CD14-positive monocyte (primary cell): ENCODE results near the gene WFIKKN2. TPM values are rescaled to one million over a fixed set of nuclear protein-coding genes. Genes with fewer than 3 reads are reported as not detected.

Experiments used
- DNase-seq, 3 donors: peaks; one replicate each; pipeline ENCODE4 v3.0.0-alpha.2; 2011 to 2022
- H2AFZ ChIP-seq: 2 replicates; pipeline ENCODE4 v1.6.0; 2012; ENCODE audit warnings: mild to moderate bottlenecking, low read depth, low read length, inconsistent platforms; ENCODE audit not compliant: insufficient read depth, poor library complexity, severe bottlenecking
- H3K27ac ChIP-seq, 2 donors: 1 replicate in 1 of 2; 2 replicates in 1 of 2; pipeline ENCODE4 v1.5.1; 2012 to 2013; ENCODE audit warnings: low read length in 2 of 2, control low read depth in 1 of 2, inconsistent platforms in 1 of 2, low read depth in 1 of 2, mild to moderate bottlenecking in 1 of 2
- H3K27me3 ChIP-seq, 2 donors: one replicate each; pipeline versions ENCODE4 v1.6.0 to v1.6.1; 2011 to 2013; ENCODE audit warnings: low read length in 2 of 2; ENCODE audit not compliant: control insufficient read depth in 2 of 2, insufficient read depth in 2 of 2
- H3K36me3 ChIP-seq, 2 donors: replicated peaks in 1 of 2; 1 replicate in 1 of 2; 2 replicates in 1 of 2; pipeline versions ENCODE4 v1.5.1 to v1.6.1; 2012 to 2013; ENCODE audit warnings: low read length in 2 of 2, control low read depth in 1 of 2, inconsistent platforms in 1 of 2, mild to moderate bottlenecking in 1 of 2; ENCODE audit not compliant: insufficient read depth in 2 of 2, control insufficient read depth in 1 of 2
- H3K4me1 ChIP-seq, 2 donors: 1 replicate in 1 of 2; 2 replicates in 1 of 2; pipeline versions ENCODE4 v1.5.1 to v1.6.1; 2012 to 2013; ENCODE audit warnings: low read length in 2 of 2, control low read depth in 1 of 2, inconsistent platforms in 1 of 2, mild to moderate bottlenecking in 1 of 2, moderate library complexity in 1 of 2; ENCODE audit not compliant: insufficient read depth in 2 of 2, control insufficient read depth in 1 of 2
- H3K4me2 ChIP-seq: replicated peaks from 2 replicates; pipeline ENCODE3; 2012; ENCODE audit warnings: low read length, moderate library complexity, mild to moderate bottlenecking; ENCODE audit not compliant: poor library complexity, severe bottlenecking; ENCODE audit errors: extremely low read depth
- H3K4me3 ChIP-seq, 3 experiments: fragments of 200-600 bp in 1 of 3; sonication (generic) in 1 of 3; replicated peaks in 1 of 3; 1 replicate in 2 of 3; 2 replicates in 1 of 3; pipeline ENCODE4 v1.5.1; 2011 to 2013; ENCODE audit warnings: low read length in 3 of 3, mild to moderate bottlenecking in 3 of 3, control low read depth in 2 of 3, low read depth in 2 of 3, inconsistent platforms in 1 of 3, moderate library complexity in 1 of 3
- H3K79me2 ChIP-seq: 2 replicates; pipeline ENCODE4 v1.6.0; 2012; ENCODE audit warnings: mild to moderate bottlenecking, control low read depth, inconsistent platforms, low read length, moderate library complexity; ENCODE audit not compliant: insufficient read depth
- H3K9ac ChIP-seq: 2 replicates; pipeline ENCODE4 v1.6.0; 2017; ENCODE audit warnings: low read length, mild to moderate bottlenecking; ENCODE audit not compliant: insufficient read depth, poor library complexity, severe bottlenecking
- H3K9me3 ChIP-seq, 2 donors: replicated peaks in 1 of 2; 1 replicate in 1 of 2; 2 replicates in 1 of 2; pipeline versions ENCODE4 v1.5.1 to v1.6.1; 2012 to 2013; ENCODE audit warnings: low read length in 2 of 2, control low read depth in 1 of 2; ENCODE audit not compliant: control insufficient read depth in 1 of 2, insufficient read depth in 1 of 2
- H4K20me1 ChIP-seq: 2 replicates; pipeline ENCODE4 v1.6.0; 2012; ENCODE audit warnings: mild to moderate bottlenecking, low read length, control low read depth, moderate library complexity; ENCODE audit not compliant: insufficient read depth
- H3K27ac Mint-ChIP-seq, 7 donors: one replicate each; pipeline ENCODE4 v1.8.0; 2020; ENCODE audit warnings: mild to moderate bottlenecking in 7 of 7, mixed read lengths in 7 of 7, moderate library complexity in 6 of 7, inconsistent platforms in 2 of 7
- H3K27me3 Mint-ChIP-seq, 3 donors: one replicate each; pipeline ENCODE4 v1.8.0; 2021 to 2022; ENCODE audit warnings: low read depth in 3 of 3, mild to moderate bottlenecking in 3 of 3, mixed read lengths in 3 of 3, moderate library complexity in 3 of 3, inconsistent platforms in 1 of 3
- H3K36me3 Mint-ChIP-seq, 2 donors: one replicate each; pipeline ENCODE4 v1.8.0; 2020; ENCODE audit warnings: mixed read lengths in 2 of 2, inconsistent platforms in 1 of 2, mild to moderate bottlenecking in 1 of 2
- H3K4me1 Mint-ChIP-seq: one replicate; pipeline ENCODE4 v1.8.0; 2020; ENCODE audit warnings: mild to moderate bottlenecking, mixed read lengths
- H3K4me3 Mint-ChIP-seq, 2 donors: one replicate each; pipeline ENCODE4 v1.8.0; 2020; ENCODE audit warnings: mild to moderate bottlenecking in 2 of 2, mixed read lengths in 2 of 2, moderate library complexity in 1 of 2
- H3K9me3 Mint-ChIP-seq, 7 donors: one replicate each; pipeline ENCODE4 v1.8.0; 2020 to 2022; ENCODE audit warnings: mixed read lengths in 7 of 7, mild to moderate bottlenecking in 6 of 7, moderate library complexity in 6 of 7, inconsistent platforms in 2 of 7
- WGBS: methylation state at CpG from one replicate; pipeline ENCODE4 v1.1.5; 2013; ENCODE audit warnings: missing lambda C conversion rate; ENCODE audit not compliant: insufficient coverage; 5-methylcytosine and 5-hydroxymethylcytosine counted together
- intact Hi-C, 2 donors: fragments of 100-400 bp; cut with micrococcal nuclease; formaldehyde crosslinking; loops; one replicate each; pipeline versions ENCODE4 v1.15.0 to v1.15.1; 2023
- polyA plus RNA-seq, 3 donors: library from polyadenylated mRNA; depleted of rRNA in 1 of 3; unstranded in 2 of 3; stranded (reverse) in 1 of 3; fragments of 300-500 nt in 2 of 3; fragments of >200 nt in 1 of 3; fragmentation: Illumina TruSeq in 2 of 3; gene quantifications; 1 replicate in 2 of 3; 2 replicates in 1 of 3; pipeline ENCODE4 v1.2.3, GENCODE V29; 2012 to 2021
- TF ChIP-seq, protein P1 (sequence below): fragments of 200-600 bp; IDR thresholded peaks from one replicate; pipeline ENCODE4 v1.8.0; 2022; ENCODE audit warnings: antibody characterized with exemption, mild to moderate bottlenecking

WFIKKN2 gene
- polyA plus RNA-seq, 3 donors: 0.03 TPM; not detected in 2

DNA sequence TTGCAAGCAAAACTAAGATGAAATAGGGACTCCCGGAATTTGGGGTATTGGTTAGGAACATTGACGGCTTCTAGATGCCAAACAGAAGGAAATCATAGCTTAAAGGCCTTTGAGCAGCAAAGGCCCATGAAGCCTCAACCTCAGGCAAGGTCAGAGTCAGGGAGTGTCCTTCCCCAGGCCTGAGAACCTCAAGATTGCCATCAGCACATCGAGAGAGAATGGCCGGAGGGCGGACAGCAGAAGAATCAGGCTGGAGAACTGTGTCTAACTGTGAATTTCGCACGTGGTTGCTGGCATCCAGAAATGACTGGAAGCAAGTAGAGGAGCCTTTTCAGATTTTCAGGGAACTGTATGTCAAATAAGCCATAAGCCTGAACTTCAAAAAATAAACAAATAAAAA lies 43.3 kb upstream of the WFIKKN2 start:
- H3K9me3 Mint-ChIP-seq: no peaks in the 10 kb centered on the region
- Histone ChIP-seq H3K9me3 (no peaks in the 10 kb centered on the region), H3K4me2 (peak overlapping the region; percentile 59), H3K4me3 (no peak overlapping the region), H3K9ac (no peak overlapping the region), H2AFZ (no peak overlapping the region), H4K20me1 (no peaks in the 10 kb centered on the region), H3K27ac (peak overlapping the region in 1 of 2 donors; percentile 81), H3K36me3 (no peaks in the 10 kb centered on the region), H3K79me2 (no peaks in the 10 kb centered on the region), H3K27me3 (no peaks in the 10 kb centered on the region), H3K4me1 (peaks cover 39 to 46% of the 10 kb centered on the region in 2 donors)
- H3K36me3 Mint-ChIP-seq: no peaks in the 10 kb centered on the region
- H3K4me1 Mint-ChIP-seq: peaks cover 41% of the 10 kb centered on the region
- peak overlapping the region in 4 of 7 donors; percentile 82 to 94 (median 92) for H3K27ac Mint-ChIP-seq
- no peak overlapping the region for H3K4me3 Mint-ChIP-seq
- intact Hi-C loops: no loop called here
- DNase-seq: no peak
- TF ChIP-seq, protein P1, sequence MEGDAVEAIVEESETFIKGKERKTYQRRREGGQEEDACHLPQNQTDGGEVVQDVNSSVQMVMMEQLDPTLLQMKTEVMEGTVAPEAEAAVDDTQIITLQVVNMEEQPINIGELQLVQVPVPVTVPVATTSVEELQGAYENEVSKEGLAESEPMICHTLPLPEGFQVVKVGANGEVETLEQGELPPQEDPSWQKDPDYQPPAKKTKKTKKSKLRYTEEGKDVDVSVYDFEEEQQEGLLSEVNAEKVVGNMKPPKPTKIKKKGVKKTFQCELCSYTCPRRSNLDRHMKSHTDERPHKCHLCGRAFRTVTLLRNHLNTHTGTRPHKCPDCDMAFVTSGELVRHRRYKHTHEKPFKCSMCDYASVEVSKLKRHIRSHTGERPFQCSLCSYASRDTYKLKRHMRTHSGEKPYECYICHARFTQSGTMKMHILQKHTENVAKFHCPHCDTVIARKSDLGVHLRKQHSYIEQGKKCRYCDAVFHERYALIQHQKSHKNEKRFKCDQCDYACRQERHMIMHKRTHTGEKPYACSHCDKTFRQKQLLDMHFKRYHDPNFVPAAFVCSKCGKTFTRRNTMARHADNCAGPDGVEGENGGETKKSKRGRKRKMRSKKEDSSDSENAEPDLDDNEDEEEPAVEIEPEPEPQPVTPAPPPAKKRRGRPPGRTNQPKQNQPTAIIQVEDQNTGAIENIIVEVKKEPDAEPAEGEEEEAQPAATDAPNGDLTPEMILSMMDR: no peak
- 100% methylated on average over 4 of the region's 7 CpGs for WGBS
- peaks cover 0 to 13% (median 7%) of the 10 kb centered on the region in 3 donors for H3K27me3 Mint-ChIP-seq

DNA sequence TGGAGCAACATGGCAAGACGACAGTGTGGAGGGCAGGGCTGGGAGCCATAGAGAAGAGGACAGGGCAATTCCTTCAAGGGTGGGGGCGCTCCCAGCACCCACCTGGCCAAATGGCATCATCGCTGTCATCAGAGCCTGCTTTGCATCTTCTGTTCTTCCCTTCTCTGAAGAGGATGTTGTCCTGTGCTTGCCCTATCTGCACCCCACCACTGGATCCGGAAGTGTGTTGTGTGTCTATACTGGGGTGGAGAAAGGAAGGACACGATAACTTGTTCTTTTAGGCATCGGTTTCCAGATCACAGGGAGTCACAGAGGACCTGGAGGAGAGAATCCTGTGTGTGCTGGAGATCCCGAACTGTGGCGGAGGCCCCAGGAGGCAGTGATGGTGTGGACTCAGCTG lies 42.4 kb upstream of the WFIKKN2 start:
- Mint-ChIP-seq H3K27ac (peak overlapping the region; percentile 86 to 94 (median 92)), H3K4me1 (peaks cover 41% of the 10 kb centered on the region), H3K4me3 (peak overlapping the region; percentile 63 to 87), H3K36me3 (no peaks in the 10 kb centered on the region), H3K27me3 (peaks cover 0 to 13% (median 7%) of the 10 kb centered on the region in 3 donors), H3K9me3 (no peaks in the 10 kb centered on the region)
- no peaks in the 10 kb centered on the region for H3K27me3 ChIP-seq
- intact Hi-C loops: no loop called here
- peak overlapping the region; percentile 66 to 81 for H3K27ac ChIP-seq
- TF ChIP-seq, protein P1: no peak
- DNase-seq: peak in 2 of 3 donors; percentile 16 to 30
- H3K4me2 ChIP-seq: peak overlapping the region; percentile 59
- H3K9me3 ChIP-seq: no peaks in the 10 kb centered on the region
- no peaks in the 10 kb centered on the region for H3K79me2 ChIP-seq
- peaks cover 39 to 46% of the 10 kb centered on the region in 2 donors for H3K4me1 ChIP-seq
- H3K9ac ChIP-seq: no peak overlapping the region
- H3K4me3 ChIP-seq: peak overlapping the region in 2 of 3 experiments; percentile 12 to 56
- peak overlapping the region; percentile 74 for H2AFZ ChIP-seq
- no peaks in the 10 kb centered on the region for H4K20me1 ChIP-seq
- H3K36me3 ChIP-seq: no peaks in the 10 kb centered on the region
- WGBS: 77% methylated on average over 5 of the region's 8 CpGs
